GM19395 (cell line): ENCODE measurements around the gene MYO10.
A peak's percentile ranks its signal among the peaks of the same experiment; 100 is the strongest.
"Not testable (repeated sequence)": the region's sequence is repeated elsewhere in the genome, so short reads cannot be mapped to it uniquely, and the experiment has no call there.

ENCODE experiments used
- ATAC-seq: cut with Tn5 transposase; IDR thresholded peaks from one replicate; pipeline ENCODE4 v1.9.1; 2021; ENCODE audit warnings: mild to moderate bottlenecking, moderate library complexity; ENCODE audit not compliant: unreplicated experiment

MYO10 gene

DNA sequence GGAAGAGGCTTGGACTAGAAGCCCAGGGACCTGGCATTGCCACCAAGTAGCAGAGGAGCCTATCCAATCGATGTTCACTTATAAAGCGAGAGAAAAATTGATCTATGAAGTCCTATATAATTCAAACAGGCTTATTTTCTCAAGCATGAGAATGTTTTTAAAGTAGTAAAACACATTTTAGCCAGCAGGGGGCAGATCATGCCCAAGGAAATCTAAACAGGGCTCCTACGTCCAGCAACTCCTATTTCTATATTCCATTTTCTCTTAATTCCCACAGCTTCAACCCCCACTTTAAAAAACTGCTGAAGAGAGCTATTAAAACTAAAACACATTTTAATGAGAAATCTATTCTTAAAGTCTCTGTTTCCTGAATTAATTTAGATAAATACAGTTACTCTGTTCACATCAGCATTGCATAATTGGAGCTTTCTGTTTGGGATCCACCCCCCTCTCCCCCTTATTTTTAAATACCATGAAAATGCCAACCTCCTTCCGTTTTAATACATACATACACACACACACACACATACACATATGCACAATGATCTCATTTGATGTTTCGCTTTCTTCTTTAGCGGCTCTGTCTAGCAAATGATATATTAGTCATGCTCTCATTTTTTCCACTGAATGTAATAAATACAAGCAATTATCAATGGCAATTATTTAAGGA lies 144.9 kb downstream of the MYO10 start:
- ATAC-seq, result no peak

GRCh38 chr5:16788957-16789356 lies 147.1 kb downstream of the MYO10 start:
- no peak for ATAC-seq

GRCh38 chr5:16787278-16787677 lies 148.8 kb downstream of the MYO10 start:
- no peak for ATAC-seq

DNA sequence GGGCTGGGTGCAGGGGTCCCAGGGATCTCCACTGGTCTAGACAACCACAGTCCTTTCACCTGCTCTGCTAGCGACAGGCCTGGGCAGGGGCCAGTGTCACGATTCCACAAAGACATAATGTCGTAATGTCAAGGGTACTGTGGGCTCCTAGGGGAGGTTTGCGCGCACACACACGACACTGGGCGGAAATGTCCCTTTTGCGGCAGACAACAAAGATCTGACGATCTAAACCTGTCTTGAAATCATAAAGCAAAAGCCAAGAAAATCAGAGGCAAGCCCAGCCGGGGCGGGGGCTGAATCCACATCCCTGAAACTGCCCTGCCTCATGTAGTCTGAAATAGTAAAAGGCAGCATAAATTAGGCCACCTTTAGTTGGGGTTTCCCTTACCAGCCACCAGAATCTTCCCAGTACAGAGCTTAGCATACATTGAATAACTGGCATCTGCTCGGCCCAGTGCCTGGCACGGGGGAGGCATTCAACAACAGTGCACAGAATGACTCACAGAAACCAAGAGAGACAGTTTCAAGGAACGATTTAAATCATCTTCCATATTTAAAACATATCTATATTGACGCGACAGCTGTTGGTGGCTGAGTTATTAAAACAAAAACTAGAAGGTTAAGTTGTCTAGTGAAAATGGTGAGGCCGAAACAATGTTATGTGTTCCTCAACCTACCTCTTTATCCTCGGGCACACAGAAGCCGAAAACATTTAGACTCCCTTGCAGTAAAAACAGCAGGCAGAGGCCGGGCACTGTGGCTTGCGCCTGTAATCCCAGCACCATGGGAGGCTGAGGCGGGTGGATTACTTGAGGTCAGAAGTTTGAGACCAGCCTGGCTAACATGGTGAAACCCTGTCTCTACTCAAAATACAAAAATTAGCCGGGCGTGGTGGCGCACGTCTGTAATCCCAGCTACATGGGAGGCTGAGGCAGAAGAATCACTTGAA lies 151.0 kb downstream of the MYO10 start:
- peak; percentile 89 for ATAC-seq

GRCh38 chr5:16784088-16784487 lies 152.0 kb downstream of the MYO10 start:
- no peak for ATAC-seq

GRCh38 chr5:16781828-16782626 lies 154.1 kb downstream of the MYO10 start:
- ATAC-seq, result no peak

DNA sequence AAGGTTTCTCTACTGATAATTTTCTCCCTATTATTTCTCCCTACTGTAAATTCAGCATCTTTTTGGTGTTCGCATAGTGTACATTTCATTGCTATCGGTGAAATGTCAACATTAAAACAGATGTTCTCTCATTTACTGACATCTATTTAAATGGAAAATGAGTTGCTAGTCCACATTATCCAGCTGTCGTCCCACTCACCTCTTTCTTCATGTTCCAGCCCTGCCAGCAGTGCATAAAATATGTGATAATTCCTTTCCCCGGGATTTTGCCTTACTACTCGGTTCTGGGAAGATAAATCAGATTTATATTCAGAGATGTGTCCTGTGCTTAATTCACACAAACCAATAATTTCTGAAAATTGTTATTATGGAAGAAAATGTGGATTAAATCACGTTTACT lies 155.8 kb downstream of the MYO10 start:
- ATAC-seq, result no peak

- no peak for ATAC-seq
Measured at GRCh38 chr5:16777432-16777831, 158.7 kb downstream of the MYO10 start.

- no peak for ATAC-seq
Measured at GRCh38 chr5:16776611-16777251, 159.4 kb downstream of the MYO10 start.

- no peak for ATAC-seq
Measured at GRCh38 chr5:16774806-16775205, 161.3 kb downstream of the MYO10 start.

GRCh38 chr5:16773991-16774390 lies 162.1 kb downstream of the MYO10 start:
- no peak for ATAC-seq

DNA sequence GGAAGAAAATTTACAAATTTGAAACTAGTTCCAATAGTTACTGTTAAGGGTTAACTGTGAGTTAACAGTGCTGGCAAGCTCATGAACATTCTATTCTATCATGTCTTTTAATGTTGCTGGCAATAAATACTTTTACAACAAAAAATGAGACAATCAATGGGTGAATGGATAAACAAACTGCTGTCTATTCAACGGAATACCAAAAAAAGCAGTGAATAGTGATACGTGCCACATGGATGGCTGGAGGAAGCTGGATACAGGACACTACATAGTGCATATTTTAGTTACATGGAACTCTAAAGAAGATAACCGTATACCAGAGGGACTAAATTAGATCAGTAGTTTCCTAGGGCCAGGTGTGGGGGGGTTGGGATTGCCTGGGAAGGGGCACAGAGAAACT lies 163.5 kb downstream of the MYO10 start:
- ATAC-seq, result no peak

- no peak for ATAC-seq
Measured at GRCh38 chr5:16768184-16768583, 167.9 kb downstream of the MYO10 start.

DNA sequence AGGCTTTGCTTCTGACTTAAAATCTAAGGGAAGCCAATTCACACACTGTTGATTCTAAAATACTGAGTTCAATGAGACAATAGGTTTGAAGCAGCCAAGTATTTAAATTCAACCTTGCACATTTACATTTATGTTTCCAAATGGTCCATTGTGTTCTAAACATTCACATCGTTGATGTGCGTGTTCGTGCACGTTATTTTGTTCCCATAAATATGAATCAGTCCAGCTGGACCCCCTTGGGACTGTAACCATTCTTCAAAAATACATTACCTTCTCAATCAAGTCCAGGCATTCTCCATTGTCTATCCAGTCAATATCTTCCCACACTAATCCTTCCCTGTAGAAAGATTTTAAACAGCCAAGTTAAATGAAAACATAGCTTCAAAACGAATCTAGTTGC lies 172.9 kb downstream of the MYO10 start:
- no peak for ATAC-seq

DNA sequence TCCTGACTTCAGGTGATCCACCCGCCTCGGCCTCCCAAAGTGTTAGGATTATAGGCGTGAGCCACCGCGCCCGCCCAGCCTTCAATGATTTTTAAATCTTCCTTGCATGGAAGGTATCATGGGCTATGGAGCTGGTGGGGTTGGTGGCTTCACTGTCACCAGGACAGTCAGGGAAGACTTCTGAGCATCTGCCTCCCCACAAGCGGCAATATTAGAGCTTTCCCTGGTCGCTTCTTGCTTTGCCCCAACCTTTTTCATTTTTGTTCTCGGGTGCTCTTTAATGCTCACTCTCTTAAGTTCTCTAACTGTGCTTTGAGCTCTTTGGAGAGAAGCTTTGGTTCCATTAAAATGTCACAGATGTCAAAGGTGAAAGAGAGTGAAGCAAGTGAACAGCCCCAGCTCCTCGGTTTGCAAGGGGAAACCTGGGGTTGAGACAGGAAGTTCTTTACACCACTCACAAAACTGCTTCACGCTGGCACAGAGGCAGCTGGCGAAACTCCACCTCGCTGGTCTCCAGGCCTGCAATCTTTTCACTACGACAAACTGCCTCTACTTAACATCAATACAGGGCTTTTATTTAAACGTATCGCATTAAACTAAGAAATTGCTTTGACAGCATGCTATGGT lies 176.8 kb downstream of the MYO10 start:
- peak; percentile 80 for ATAC-seq

- no peak for ATAC-seq
Measured at GRCh38 chr5:16757989-16758501, 178.0 kb downstream of the MYO10 start.

DNA sequence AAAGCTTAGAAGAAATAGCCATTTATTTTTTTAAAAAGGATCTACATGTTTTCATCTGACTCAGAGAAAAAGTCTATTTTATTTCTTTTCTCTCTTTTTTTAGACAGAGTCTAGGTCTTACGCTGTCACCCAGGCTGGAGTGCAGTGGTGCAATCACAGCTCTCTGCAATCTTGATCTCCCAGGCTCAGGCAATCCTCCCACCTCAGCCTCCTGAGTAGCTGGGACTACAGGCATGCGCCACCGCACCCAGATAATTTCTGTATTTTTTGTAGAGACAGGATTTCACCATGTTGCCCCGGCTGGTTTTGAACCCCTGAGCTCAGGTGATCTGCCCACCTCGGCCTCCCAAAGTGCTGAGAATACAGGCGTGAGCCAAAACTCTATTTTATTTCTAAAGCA lies 178.5 kb downstream of the MYO10 start:
- ATAC-seq, result not testable (repeated sequence)

DNA sequence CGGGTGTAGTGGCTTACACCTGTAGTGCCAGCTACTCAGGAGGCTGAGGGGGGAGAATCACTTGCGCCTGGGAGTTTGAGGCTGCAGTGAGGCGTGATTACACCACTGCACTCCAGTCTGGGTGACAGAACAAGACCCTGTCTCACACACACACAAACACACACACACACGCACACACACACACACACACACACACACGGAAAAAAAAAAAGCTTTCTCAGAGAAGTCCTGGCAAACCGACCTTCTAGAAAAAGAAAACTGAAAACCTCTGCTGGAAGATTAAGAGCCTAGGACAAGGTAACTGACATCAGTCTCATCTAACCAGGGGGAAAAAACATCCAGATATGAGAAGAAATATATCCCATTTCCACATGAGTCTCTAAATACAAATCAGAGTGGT lies 178.9 kb downstream of the MYO10 start:
- no peak for ATAC-seq

DNA sequence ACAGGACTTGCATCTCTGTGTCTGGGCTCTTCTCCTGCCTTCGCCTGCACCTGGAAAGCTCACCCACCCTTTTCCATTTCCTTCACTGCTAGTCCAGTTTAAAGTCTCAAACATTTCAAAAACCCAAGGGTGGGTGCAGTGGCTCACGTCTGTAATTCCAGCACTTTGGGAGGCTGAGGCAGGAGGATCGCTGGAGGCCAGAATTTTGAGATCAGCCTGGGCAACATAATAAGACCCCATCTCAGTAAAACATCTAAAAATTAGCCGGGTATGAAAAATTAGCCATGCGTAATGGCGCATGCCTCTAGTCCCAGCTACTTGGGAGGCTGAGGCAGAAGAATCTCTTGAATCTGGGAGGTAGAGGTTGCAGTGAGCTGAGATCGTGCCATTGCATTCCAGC lies 179.4 kb downstream of the MYO10 start:
- ATAC-seq, result no peak

DNA sequence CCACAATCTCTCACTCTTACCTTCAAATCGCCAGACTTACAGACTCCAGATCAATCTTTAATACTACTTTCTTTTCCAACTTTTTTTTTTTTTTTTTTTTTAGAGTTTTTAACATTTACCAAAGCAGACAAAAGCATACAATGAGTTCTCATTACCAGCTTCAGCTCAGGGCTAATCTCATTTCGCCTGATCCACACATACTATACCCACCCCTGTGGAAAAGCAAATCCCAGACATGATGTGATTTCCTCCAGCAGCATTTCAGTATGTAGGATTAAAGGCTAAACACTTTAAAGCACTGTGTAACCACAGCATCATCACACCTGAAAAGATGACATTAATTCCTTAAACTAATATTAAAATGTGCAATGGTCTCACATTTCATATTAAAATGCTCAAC lies 180.4 kb downstream of the MYO10 start:
- ATAC-seq, result no peak
